GM23338 (cell line): ENCODE results near the gene SFRP4. TPM values are rescaled to one million over a fixed set of nuclear protein-coding genes. Genes with fewer than 3 reads are reported as not detected.

ENCODE experiments used
- ATAC-seq: fragments of 200-7000 bp; cut with Tn5 transposase; 3 replicates; pipeline ENCODE4 v1.9.1; 2020
- DNase-seq: peaks from one replicate; pipeline ENCODE4 v3.0.0-alpha.2; 2015; ENCODE audit warnings: low spot score
- H2AFZ ChIP-seq: fragments of 200-600 bp; sonication (generic); 2 replicates; pipeline ENCODE4 v1.8.0; 2016; ENCODE audit warnings: antibody characterized with exemption, mild to moderate bottlenecking, moderate library complexity
- H3F3A ChIP-seq: fragments of 200-600 bp; sonication (generic); replicated peaks from 2 replicates; pipeline ENCODE4 v1.8.0; 2017; ENCODE audit warnings: antibody characterized with exemption, mixed run types, low read depth
- H3K27ac ChIP-seq: fragments of 200-600 bp; sonication (generic); 2 replicates; pipeline ENCODE4 v1.6.1; 2016; ENCODE audit warnings: low read depth
- H3K27me3 ChIP-seq: fragments of 200-600 bp; sonication (generic); 2 replicates; pipeline ENCODE4 v1.8.0; 2016; ENCODE audit warnings: mild to moderate bottlenecking, mixed run types, moderate library complexity; ENCODE audit not compliant: insufficient read depth
- H3K36me3 ChIP-seq: fragments of 200-600 bp; sonication (generic); 2 replicates; pipeline ENCODE4 v1.8.0; 2016; ENCODE audit warnings: mild to moderate bottlenecking; ENCODE audit not compliant: insufficient read depth
- H3K4me1 ChIP-seq: fragments of 200-600 bp; sonication (generic); 2 replicates; pipeline ENCODE4 v1.8.0; 2016; ENCODE audit warnings: mild to moderate bottlenecking, moderate library complexity; ENCODE audit not compliant: insufficient read depth
- H3K4me2 ChIP-seq: fragments of 200-600 bp; sonication (generic); 2 replicates; pipeline ENCODE4 v1.7.1; 2017; ENCODE audit warnings: mixed run types
- H3K4me3 ChIP-seq: fragments of 200-600 bp; sonication (generic); 2 replicates; pipeline ENCODE4 v1.6.1; 2016; ENCODE audit warnings: mixed run types
- H3K79me2 ChIP-seq: fragments of 200-600 bp; sonication (generic); replicated peaks from 2 replicates; pipeline ENCODE4 v1.8.0; 2017; ENCODE audit warnings: mild to moderate bottlenecking; ENCODE audit not compliant: insufficient read depth
- H3K9me2 ChIP-seq: fragments of 200-600 bp; sonication (generic); 2 replicates; pipeline ENCODE4 v1.8.0; 2017; ENCODE audit not compliant: insufficient read depth
- H4K20me1 ChIP-seq: fragments of 200-600 bp; sonication (generic); replicated peaks from 2 replicates; pipeline ENCODE4 v1.8.0; 2017; ENCODE audit warnings: mild to moderate bottlenecking; ENCODE audit not compliant: insufficient read depth
- H3K27ac Mint-ChIP-seq: 2 replicates; pipeline ENCODE4 v1.8.0; 2020; ENCODE audit warnings: inconsistent platforms, mild to moderate bottlenecking, moderate library complexity, mixed read lengths
- H3K27me3 Mint-ChIP-seq: 3 replicates; pipeline ENCODE4 v1.8.0; 2022; ENCODE audit warnings: low read depth, mild to moderate bottlenecking, moderate library complexity, mixed read lengths, inconsistent platforms; ENCODE audit not compliant: insufficient read depth, poor library complexity
- H3K36me3 Mint-ChIP-seq: 3 replicates; pipeline ENCODE4 v1.8.0; 2021; ENCODE audit warnings: low read depth, mild to moderate bottlenecking, inconsistent platforms, moderate library complexity, mixed read lengths
- H3K4me1 Mint-ChIP-seq: 3 replicates; pipeline ENCODE4 v1.8.0; 2020; ENCODE audit warnings: mild to moderate bottlenecking, inconsistent platforms, mixed read lengths
- H3K4me3 Mint-ChIP-seq: 3 replicates; pipeline ENCODE4 v1.8.0; 2021; ENCODE audit warnings: moderate library complexity, mild to moderate bottlenecking, inconsistent platforms, mixed read lengths
- H3K9me3 Mint-ChIP-seq: 3 replicates; pipeline ENCODE4 v1.8.0; 2020; ENCODE audit warnings: moderate library complexity, mild to moderate bottlenecking, inconsistent platforms, mixed read lengths
- CREB1 ChIP-seq: fragments of 250-450 bp; sonication (Bioruptor Pico); IDR thresholded peaks from 2 replicates; pipeline ENCODE4 v1.5.0; 2020; ENCODE audit warnings: low read depth, mild to moderate bottlenecking, moderate library complexity
- ETS1 ChIP-seq: IDR thresholded peaks from 2 replicates; pipeline ENCODE4 v1.6.1; 2016; ENCODE audit warnings: antibody characterized with exemption
- EZH2 ChIP-seq: fragments of 200-600 bp; sonication (generic); IDR thresholded peaks from one replicate; pipeline ENCODE4 v1.8.0; 2017; ENCODE audit warnings: antibody characterized with exemption, mild to moderate bottlenecking, low read depth; ENCODE audit not compliant: unreplicated experiment
- EZH2phosphoT487 ChIP-seq: fragments of 200-600 bp; sonication (generic); IDR thresholded peaks from one replicate; pipeline ENCODE4 v1.8.1; 2018; ENCODE audit warnings: antibody characterized with exemption; ENCODE audit not compliant: unreplicated experiment
- JUNB ChIP-seq: IDR thresholded peaks from one replicate; pipeline ENCODE4 v1.6.1; 2016; ENCODE audit warnings: antibody characterized with exemption; ENCODE audit not compliant: unreplicated experiment
- NANOG ChIP-seq: IDR thresholded peaks from 2 replicates; pipeline ENCODE4 v1.6.1; 2016; ENCODE audit warnings: antibody characterized with exemption, borderline replicate concordance
- POLR2AphosphoS5 ChIP-seq: IDR thresholded peaks from 2 replicates; pipeline ENCODE4 v1.6.1; 2016; ENCODE audit warnings: antibody characterized with exemption, low read depth
- REST ChIP-seq: IDR thresholded peaks from one replicate; pipeline ENCODE4 v1.6.1; 2018; ENCODE audit warnings: antibody characterized with exemption; ENCODE audit not compliant: unreplicated experiment
- STAT1 ChIP-seq: IDR thresholded peaks from one replicate; pipeline ENCODE4 v1.6.1; 2016; ENCODE audit warnings: antibody characterized with exemption; ENCODE audit not compliant: unreplicated experiment
- ZNF114 ChIP-seq: fragments of 250-450 bp; sonication (Bioruptor Pico); IDR thresholded peaks from 2 replicates; pipeline ENCODE4 v1.5.0; 2020; ENCODE audit warnings: mild to moderate bottlenecking, moderate library complexity
- ZNF331 ChIP-seq: fragments of 250-450 bp; sonication (Bioruptor Pico); IDR thresholded peaks from 2 replicates; pipeline ENCODE4 v1.5.0; 2020; ENCODE audit warnings: low read depth, mild to moderate bottlenecking, moderate library complexity
- ZNF462 ChIP-seq: fragments of 250-450 bp; sonication (Bioruptor Pico); IDR thresholded peaks from 2 replicates; pipeline ENCODE4 v1.5.0; 2020; ENCODE audit warnings: mild to moderate bottlenecking, moderate library complexity
- polyA plus RNA-seq: library from polyadenylated mRNA; unstranded; fragments of >200 nt; fragmentation: Nextera tagmentation; extraction: Ambion mirVana; gene quantifications from 2 replicates; pipeline ENCODE4 v1.2.1, GENCODE V29; 2016
- total RNA-seq: library from RNA; depleted of rRNA; stranded (reverse); fragments of >200 nt; shearing (Covaris generic); gene quantifications from 2 replicates; pipeline ENCODE4 v1.2.3, GENCODE V29; 2014
- TF ChIP-seq, protein P1 (sequence below), 2 experiments: fragments of 200-600 bp in 1 of 2; sonication (generic) in 1 of 2; conservative IDR thresholded peaks; 2 replicates each; pipeline versions ENCODE4 v1.5.1 to v1.6.1; 2016 to 2017; ENCODE audit warnings: antibody characterized with exemption in 2 of 2, low read depth in 2 of 2, mild to moderate bottlenecking in 2 of 2, moderate library complexity in 1 of 2

The SFRP4 gene
- total and polyA plus RNA-seq, 2 experiments from 2014 or later: not detected

DNA sequence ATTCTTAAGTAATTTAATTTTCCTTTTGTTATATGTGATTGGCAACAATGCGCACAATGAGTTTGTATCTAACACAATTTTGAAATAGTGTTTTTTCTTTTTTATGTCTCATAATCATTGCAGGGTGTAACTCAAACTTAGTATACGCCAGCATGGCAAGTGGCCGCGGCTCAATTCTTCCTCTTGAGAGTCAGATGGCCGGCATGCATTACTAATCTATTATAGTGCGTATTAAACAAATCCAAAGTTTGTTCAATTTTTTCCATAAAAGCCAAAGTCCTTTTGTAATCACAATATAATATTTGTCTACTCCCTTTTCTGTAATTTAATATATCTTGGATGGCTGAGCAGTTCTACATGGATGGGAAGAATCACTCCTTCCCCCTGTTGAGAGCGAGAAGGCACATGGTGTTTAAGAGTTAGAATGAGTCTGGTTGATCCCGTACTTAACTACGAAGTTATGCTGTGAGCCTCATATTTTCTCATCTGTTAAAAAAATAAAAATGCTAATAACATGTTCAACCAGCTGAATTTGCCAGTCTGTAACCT is 16.5 kb upstream of the SFRP4 start:
- Histone ChIP-seq H3K4me3 (no peak overlapping the region), H3K4me1 (no peaks in the 10 kb centered on the region), H3K27me3 (no peaks in the 10 kb centered on the region), H3K36me3 (no peaks in the 10 kb centered on the region), H3K4me2 (no peak overlapping the region), H2AFZ (no peak overlapping the region), H3K79me2 (no peaks in the 10 kb centered on the region), H3F3A (no peaks in the 10 kb centered on the region), H3K9me2 (no peaks in the 10 kb centered on the region), H4K20me1 (no peaks in the 10 kb centered on the region), H3K27ac (no peak overlapping the region)
- H3K27me3 Mint-ChIP-seq: no peaks in the 10 kb centered on the region
- DNase-seq (no peak), ATAC-seq (no peak)
- TF ChIP-seq, protein P1, sequence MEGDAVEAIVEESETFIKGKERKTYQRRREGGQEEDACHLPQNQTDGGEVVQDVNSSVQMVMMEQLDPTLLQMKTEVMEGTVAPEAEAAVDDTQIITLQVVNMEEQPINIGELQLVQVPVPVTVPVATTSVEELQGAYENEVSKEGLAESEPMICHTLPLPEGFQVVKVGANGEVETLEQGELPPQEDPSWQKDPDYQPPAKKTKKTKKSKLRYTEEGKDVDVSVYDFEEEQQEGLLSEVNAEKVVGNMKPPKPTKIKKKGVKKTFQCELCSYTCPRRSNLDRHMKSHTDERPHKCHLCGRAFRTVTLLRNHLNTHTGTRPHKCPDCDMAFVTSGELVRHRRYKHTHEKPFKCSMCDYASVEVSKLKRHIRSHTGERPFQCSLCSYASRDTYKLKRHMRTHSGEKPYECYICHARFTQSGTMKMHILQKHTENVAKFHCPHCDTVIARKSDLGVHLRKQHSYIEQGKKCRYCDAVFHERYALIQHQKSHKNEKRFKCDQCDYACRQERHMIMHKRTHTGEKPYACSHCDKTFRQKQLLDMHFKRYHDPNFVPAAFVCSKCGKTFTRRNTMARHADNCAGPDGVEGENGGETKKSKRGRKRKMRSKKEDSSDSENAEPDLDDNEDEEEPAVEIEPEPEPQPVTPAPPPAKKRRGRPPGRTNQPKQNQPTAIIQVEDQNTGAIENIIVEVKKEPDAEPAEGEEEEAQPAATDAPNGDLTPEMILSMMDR (conservative IDR thresholded peaks at IDR 0.05; ENCODE audit: low read depth in 2 of 2): no peak
- no peak for TF ChIP-seq NANOG
- no peak for TF ChIP-seq ZNF114 (CRISPR knock-in tag)
- TF ChIP-seq CREB1 (CRISPR knock-in tag): no peak
- TF ChIP-seq ETS1: no peak
- TF ChIP-seq EZH2phosphoT487: no peak
- no peak for TF ChIP-seq ZNF331 (CRISPR knock-in tag)
- no peak for TF ChIP-seq POLR2AphosphoS5
- TF ChIP-seq EZH2: no peak
- no peak for TF ChIP-seq ZNF462 (CRISPR knock-in tag)
- TF ChIP-seq JUNB: no peak
- TF ChIP-seq REST: no peak
- TF ChIP-seq STAT1: no peak
- H3K4me3 Mint-ChIP-seq: no peak overlapping the region
- H3K36me3 Mint-ChIP-seq: no peaks in the 10 kb centered on the region; the same call in 2 of the 3 replicates
- no peaks in the 10 kb centered on the region for H3K4me1 Mint-ChIP-seq
- no peak overlapping the region for H3K27ac Mint-ChIP-seq
- no peaks in the 10 kb centered on the region for H3K9me3 Mint-ChIP-seq
